B cell (primary cell): ENCODE data around the gene HOXA5.

Experiments used
- CTCF ChIP-seq: fragments of 200-600 bp; IDR thresholded peaks from one replicate; pipeline ENCODE4 v1.8.0; 2022; ENCODE audit warnings: antibody characterized with exemption, mild to moderate bottlenecking
- EZH2 ChIP-seq: IDR thresholded peaks from 2 replicates; pipeline ENCODE4 v1.6.1; 2012; ENCODE audit warnings: borderline replicate concordance, low read depth, mild to moderate bottlenecking, moderate library complexity, low read length; ENCODE audit not compliant: insufficient read depth, poor library complexity, severe bottlenecking

DNA sequence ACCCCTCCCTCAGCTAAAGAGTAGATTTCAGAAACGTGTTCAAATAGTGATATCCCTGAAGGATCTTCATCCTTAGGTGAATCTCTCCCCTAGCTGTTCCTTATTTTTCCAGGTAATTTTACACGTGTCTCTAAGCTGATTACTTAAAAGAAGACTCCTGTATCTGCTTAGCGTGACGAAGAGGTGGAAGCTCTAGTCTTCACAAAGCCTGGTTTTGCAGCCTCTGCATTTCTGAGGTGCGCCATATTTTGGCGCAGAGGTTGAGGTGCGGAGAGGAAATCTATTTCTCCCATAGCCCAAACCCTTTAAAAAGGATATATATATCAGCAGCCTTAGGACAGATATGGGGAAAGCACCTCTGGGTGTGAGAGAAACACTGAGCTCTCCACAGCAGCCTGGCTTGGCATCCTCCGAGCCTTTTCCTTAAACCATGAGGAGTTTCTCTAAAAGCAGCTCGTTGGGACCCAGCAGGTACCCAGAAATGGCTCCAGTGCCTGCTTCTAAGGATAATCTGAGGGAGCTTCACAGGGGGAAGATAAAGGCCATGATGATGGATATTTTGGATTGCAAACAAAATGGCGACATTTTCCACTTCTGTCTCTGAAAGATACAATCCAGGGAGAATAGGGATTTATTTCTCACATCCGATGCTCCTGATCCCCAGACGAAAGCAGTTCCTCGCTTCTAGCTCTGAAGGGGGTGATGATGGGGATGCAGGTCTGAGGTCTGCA is 38.0 kb downstream of the HOXA5 start:
- TF ChIP-seq EZH2 = no peak
- TF ChIP-seq CTCF = no peak
